Kidney (tissue), 14 donors: Measurements from ENCODE around the gene HRK. TPM values are rescaled to one million over a fixed set of nuclear protein-coding genes. Genes with fewer than 3 reads are reported as not detected.

Source experiments
- DNase-seq, 5 donors: peaks; one replicate each; pipeline ENCODE4 v3.0.0-alpha.2; 2013 to 2020
- FAIRE-seq: peaks from 2 replicates; lab custom pipeline; 2012; peaks lifted over from hg19 to GRCh38; lab: Jason Lieb, UNC
- H3K27ac ChIP-seq, 2 donors: one replicate each; pipeline ENCODE4 v1.7.0; 2013; ENCODE audit warnings: low read depth in 2 of 2, low read length in 2 of 2, inconsistent platforms in 1 of 2
- H3K27me3 ChIP-seq: one replicate; pipeline ENCODE4 v1.7.1; 2013; ENCODE audit warnings: low read length, inconsistent platforms; ENCODE audit not compliant: control insufficient read depth, insufficient read depth
- H3K36me3 ChIP-seq, 3 donors: one replicate each; pipeline versions ENCODE4 v1.7.0 to v1.7.1; 2013; ENCODE audit warnings: low read length in 3 of 3, control low read depth in 1 of 3, inconsistent platforms in 1 of 3; ENCODE audit not compliant: insufficient read depth in 3 of 3, control insufficient read depth in 2 of 3
- H3K4me1 ChIP-seq, 3 donors: one replicate each; pipeline versions ENCODE4 v1.7.0 to v1.7.1; 2013; ENCODE audit warnings: low read length in 3 of 3, inconsistent platforms in 1 of 3, low read depth in 1 of 3; ENCODE audit not compliant: control insufficient read depth in 2 of 3, insufficient read depth in 2 of 3
- H3K4me3 ChIP-seq, 3 donors: one replicate each; pipeline versions ENCODE4 v1.7.0 to v1.8.1; 2013; ENCODE audit warnings: low read length in 3 of 3, control low read depth in 1 of 3, inconsistent platforms in 1 of 3
- H3K9ac ChIP-seq, 3 donors: one replicate each; pipeline versions ENCODE4 v1.7.0 to v1.7.1; 2013; ENCODE audit warnings: low read length in 3 of 3, control low read depth in 1 of 3, inconsistent platforms in 1 of 3
- H3K9me3 ChIP-seq, 3 donors: one replicate each; pipeline versions ENCODE4 v1.7.0 to v1.7.1; 2013; ENCODE audit warnings: low read length in 3 of 3, control low read depth in 1 of 3, inconsistent platforms in 1 of 3; ENCODE audit not compliant: control insufficient read depth in 2 of 3, insufficient read depth in 1 of 3
- intact Hi-C: fragments of 100-400 bp; cut with DNase I; formaldehyde crosslinking; loops from one replicate; pipeline ENCODE4 v1.11.1; 2022
- polyA plus RNA-seq: library from polyadenylated mRNA; stranded (reverse); fragments of 350-450 nt; fragmentation: Illumina TruSeq; extraction: RNeasy Lipid Tissue Mini Kit (QIAGEN cat#74804); gene quantifications from one replicate; pipeline ENCODE4 v1.2.3, GENCODE V29; 2014; ENCODE audit warnings: low read depth, low replicate concordance; ENCODE audit not compliant: insufficient read depth
- total RNA-seq: library from RNA; stranded (reverse); fragmentation: NEBNext Ultra II Directional; extraction: Animal tissue kit (Norgen Biotek cat#: 25700); gene quantifications from one replicate; pipeline ENCODE4 v1.2.1, GENCODE V29; 2021
- TF ChIP-seq, protein P1 (sequence below): IDR thresholded peaks from 3 replicates; pipeline ENCODE4 v1.5.1; 2012; ENCODE audit warnings: mild to moderate bottlenecking, moderate library complexity, borderline replicate concordance; ENCODE audit not compliant: insufficient read depth; ENCODE audit errors: extremely low read depth
- donor health status: control.
- donor health status: control.
- donor health status: control.
- donor health status: control.
- donor health status: control.
- donor health status: DM: yes; HTN: yes; CAD: no.
- donor health status: Normal renal cell carcinoma (clear cell type).

The HRK gene
- total and polyA plus RNA-seq, 2 donors from 2014 or later, result 5.0 TPM; not detected in 1

DNA sequence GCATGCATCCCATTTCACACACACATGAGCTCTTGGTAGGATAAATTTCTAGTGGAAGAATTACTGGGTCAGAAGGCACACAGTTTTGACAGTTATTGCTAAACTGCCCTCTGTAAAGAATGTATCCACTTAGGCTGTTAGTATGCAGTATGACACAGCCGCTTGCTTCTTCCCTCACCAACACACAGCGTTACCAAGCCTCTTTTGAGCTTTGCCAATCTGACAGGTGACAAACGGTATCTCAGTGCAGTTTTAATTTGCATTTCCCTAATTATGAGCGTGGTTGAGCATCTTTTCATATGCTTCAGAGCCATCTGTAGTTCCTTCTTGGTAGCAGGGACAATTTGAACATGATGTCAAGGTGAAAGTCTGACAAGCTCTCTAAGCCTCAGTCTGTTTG is 42.9 kb downstream of the HRK start:
- no peak for FAIRE-seq

DNA sequence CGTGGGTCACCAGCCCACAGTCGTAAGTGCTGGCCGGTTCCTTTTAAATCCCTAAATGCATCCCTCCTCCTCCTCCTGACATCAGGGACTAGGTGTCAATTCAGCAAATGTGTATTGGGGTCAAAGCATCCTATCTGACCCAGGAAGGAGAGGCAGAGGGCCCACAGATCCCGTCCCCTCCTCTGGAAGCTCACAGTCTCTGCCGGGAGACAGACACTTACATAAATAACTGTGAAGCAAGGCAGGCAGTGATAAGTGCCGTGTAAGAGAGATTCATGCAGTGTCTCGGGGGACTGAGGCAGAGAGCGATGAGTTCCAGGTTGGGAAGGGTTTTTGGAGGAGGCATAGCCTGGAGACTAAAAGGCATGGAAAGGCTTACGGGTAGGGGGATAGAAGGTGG is 44.1 kb downstream of the HRK start:
- H3K27me3 ChIP-seq, result no peaks in the 10 kb centered on the region
- FAIRE-seq (no peak), DNase-seq (no peak)
- TF ChIP-seq, protein P1, sequence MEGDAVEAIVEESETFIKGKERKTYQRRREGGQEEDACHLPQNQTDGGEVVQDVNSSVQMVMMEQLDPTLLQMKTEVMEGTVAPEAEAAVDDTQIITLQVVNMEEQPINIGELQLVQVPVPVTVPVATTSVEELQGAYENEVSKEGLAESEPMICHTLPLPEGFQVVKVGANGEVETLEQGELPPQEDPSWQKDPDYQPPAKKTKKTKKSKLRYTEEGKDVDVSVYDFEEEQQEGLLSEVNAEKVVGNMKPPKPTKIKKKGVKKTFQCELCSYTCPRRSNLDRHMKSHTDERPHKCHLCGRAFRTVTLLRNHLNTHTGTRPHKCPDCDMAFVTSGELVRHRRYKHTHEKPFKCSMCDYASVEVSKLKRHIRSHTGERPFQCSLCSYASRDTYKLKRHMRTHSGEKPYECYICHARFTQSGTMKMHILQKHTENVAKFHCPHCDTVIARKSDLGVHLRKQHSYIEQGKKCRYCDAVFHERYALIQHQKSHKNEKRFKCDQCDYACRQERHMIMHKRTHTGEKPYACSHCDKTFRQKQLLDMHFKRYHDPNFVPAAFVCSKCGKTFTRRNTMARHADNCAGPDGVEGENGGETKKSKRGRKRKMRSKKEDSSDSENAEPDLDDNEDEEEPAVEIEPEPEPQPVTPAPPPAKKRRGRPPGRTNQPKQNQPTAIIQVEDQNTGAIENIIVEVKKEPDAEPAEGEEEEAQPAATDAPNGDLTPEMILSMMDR, result no peak
- no peak overlapping the region for H3K9ac ChIP-seq
- no peak overlapping the region for H3K27ac ChIP-seq
- intact Hi-C loops, result no loop called here
- H3K9me3 ChIP-seq, result no peaks in the 10 kb centered on the region
- no peaks in the 10 kb centered on the region for H3K36me3 ChIP-seq
- H3K4me3 ChIP-seq, result no peak overlapping the region
- H3K4me1 ChIP-seq, result no peaks in the 10 kb centered on the region

More for the DNA sequence above, 42.9 kb downstream of the HRK start:
- TF ChIP-seq, protein P1, result no peak
- Histone ChIP-seq H3K9me3 (no peaks in the 10 kb centered on the region), H3K36me3 (no peaks in the 10 kb centered on the region), H3K27me3 (no peaks in the 10 kb centered on the region), H3K4me1 (no peaks in the 10 kb centered on the region), H3K4me3 (no peak overlapping the region), H3K9ac (no peak overlapping the region), H3K27ac (no peak overlapping the region)
- intact Hi-C loops, result no loop called here
- no peak for DNase-seq

DNA sequence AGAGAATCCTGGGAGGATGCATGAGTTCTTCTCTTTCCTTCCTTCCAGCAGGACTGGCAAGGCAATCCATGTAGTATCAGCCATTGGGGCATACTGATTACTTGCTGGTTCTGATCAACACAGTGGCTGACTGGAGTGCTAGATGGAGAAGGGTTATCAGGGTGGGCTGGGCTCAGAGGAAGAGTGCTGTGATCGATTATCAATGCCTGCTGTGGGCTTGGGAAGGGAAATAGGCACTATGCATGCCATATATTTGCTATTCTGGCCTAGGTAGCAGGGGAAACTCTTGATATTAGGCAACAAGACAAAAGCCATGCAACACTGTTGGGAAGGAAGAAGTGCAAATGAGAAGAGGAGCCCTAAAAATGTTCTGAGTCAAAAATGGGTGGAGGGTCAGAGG is 45.8 kb downstream of the HRK start:
- H3K4me3 ChIP-seq, result no peak overlapping the region
- TF ChIP-seq, protein P1, result no peak
- H3K36me3 ChIP-seq, result no peaks in the 10 kb centered on the region
- DNase-seq (no peak), FAIRE-seq (no peak)
- intact Hi-C loops, result no loop called here
- H3K9me3 ChIP-seq, result no peaks in the 10 kb centered on the region
- no peak overlapping the region for H3K27ac ChIP-seq
- no peaks in the 10 kb centered on the region for H3K4me1 ChIP-seq
- H3K9ac ChIP-seq, result no peak overlapping the region
- no peaks in the 10 kb centered on the region for H3K27me3 ChIP-seq

DNA sequence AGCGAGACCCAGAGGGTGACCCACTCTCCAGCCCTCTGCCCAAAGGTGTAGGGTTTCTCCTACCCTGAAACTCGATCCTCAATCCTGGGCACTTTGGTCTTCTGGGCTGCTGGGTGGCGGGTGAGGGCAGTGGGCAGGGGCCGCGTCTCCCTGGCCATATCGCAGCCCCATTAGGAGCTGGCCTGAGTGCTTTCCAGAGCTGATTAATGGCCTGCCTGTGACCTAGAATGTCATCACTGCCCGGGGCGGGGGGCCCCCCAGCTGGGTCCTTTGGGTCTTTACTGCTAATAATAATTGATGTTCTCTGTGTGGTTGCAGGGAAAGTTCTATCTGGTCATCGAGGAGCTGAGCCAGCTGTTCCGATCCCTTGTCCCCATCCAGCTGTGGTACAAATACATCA is 47.8 kb downstream of the HRK start:
- intact Hi-C loops, result no loop called here
- Histone ChIP-seq H3K4me1 (no peaks in the 10 kb centered on the region), H3K9me3 (no peaks in the 10 kb centered on the region), H3K27ac (no peak overlapping the region), H3K9ac (no peak overlapping the region), H3K36me3 (no peaks in the 10 kb centered on the region), H3K27me3 (no peaks in the 10 kb centered on the region), H3K4me3 (no peak overlapping the region)
- TF ChIP-seq, protein P1, result no peak
- peak in 3 of 5 donors; percentile 22 to 44 (median 25) for DNase-seq
- FAIRE-seq, result no peak
